OCI-LY3 (cell line): ENCODE measurements around the gene PGP.

ENCODE experiments used
- CTCF ChIP-seq: fragments of 200-600, 300-600 bp; sonication (generic); IDR thresholded peaks from 2 replicates; pipeline ENCODE4 v1.5.1; 2014; ENCODE audit warnings: antibody characterized with exemption, low read length, low read depth
- EZH2phosphoT487 ChIP-seq: fragments of 200-600 bp; shearing (Covaris generic); IDR thresholded peaks from 2 replicates; pipeline ENCODE4 v1.6.1; 2018; ENCODE audit warnings: antibody characterized with exemption, mixed run types, low read depth

- TF ChIP-seq CTCF: no peak
- TF ChIP-seq EZH2phosphoT487: no peak
These were observed 16.6 kb upstream of the PGP start for GRCh38 chr16:2231016-2231931.
